Measurements from ENCODE around the gene LNPK. TPM values are rescaled to one million over a fixed set of nuclear protein-coding genes. Genes with fewer than 3 reads are reported as not detected.

LNPK gene
- total RNA-seq, 1 donor, result 48.8 TPM

DNA sequence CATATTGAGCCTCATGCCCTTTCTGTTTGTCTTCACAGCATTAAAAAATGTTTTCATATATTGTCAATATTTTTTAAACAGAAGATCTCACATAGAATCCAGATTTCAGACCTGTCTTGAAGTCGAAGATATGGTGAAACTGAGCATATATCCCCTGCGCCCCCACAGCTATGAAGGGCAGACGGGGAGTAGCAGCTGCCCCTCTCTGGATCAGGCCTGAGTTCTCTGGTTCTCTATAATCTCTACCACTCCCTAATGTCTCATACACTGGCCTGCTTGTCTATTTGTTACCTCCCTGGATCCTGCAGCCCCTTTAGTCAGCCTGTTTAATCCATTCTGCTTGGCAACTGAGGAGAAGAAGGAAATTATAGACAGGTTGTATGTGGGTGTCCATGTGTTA lies 122.4 kb downstream of the LNPK start:
- TF ChIP-seq, protein P1, sequence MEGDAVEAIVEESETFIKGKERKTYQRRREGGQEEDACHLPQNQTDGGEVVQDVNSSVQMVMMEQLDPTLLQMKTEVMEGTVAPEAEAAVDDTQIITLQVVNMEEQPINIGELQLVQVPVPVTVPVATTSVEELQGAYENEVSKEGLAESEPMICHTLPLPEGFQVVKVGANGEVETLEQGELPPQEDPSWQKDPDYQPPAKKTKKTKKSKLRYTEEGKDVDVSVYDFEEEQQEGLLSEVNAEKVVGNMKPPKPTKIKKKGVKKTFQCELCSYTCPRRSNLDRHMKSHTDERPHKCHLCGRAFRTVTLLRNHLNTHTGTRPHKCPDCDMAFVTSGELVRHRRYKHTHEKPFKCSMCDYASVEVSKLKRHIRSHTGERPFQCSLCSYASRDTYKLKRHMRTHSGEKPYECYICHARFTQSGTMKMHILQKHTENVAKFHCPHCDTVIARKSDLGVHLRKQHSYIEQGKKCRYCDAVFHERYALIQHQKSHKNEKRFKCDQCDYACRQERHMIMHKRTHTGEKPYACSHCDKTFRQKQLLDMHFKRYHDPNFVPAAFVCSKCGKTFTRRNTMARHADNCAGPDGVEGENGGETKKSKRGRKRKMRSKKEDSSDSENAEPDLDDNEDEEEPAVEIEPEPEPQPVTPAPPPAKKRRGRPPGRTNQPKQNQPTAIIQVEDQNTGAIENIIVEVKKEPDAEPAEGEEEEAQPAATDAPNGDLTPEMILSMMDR (IDR thresholded peaks at IDR 0.05; ENCODE audit: insufficient read depth, low read depth, low read length), result no peak
- DNase-seq (ENCODE audit: low read depth), result no peak
- H3K4me3 ChIP-seq (ENCODE audit: low read depth, low read length), result no peak overlapping the region

GRCh38 chr2:175877845-175878544 lies 124.1 kb downstream of the LNPK start:
- TF ChIP-seq, protein P1 (IDR thresholded peaks at IDR 0.05; ENCODE audit: insufficient read depth, low read depth, low read length), result no peak
- peak; percentile 2 for DNase-seq (ENCODE audit: low read depth)
- H3K4me3 ChIP-seq (ENCODE audit: low read depth, low read length), result no peak overlapping the region

- TF ChIP-seq, protein P1 (IDR thresholded peaks at IDR 0.05; ENCODE audit: insufficient read depth, low read depth, low read length), result no peak
- no peak overlapping the region for H3K4me3 ChIP-seq (ENCODE audit: low read depth, low read length)
- no peak for DNase-seq (ENCODE audit: low read depth)
Observed at GRCh38 chr2:175874291-175874690, 127.8 kb downstream of the LNPK start.

Other genes with a start within 250 kb of the LNPK start
- under 0.01 TPM in 1 of 2 replicates, not detected in the other for gene EVX2, start 81.7 kb upstream of the LNPK start, total RNA-seq
- 0.43 TPM in 1 of 2 replicates, not detected in the other for gene HOXD13, start 90.5 kb upstream of the LNPK start, total RNA-seq
- gene HOXD12, start 97.5 kb upstream of the LNPK start, total RNA-seq, result not detected in 2 replicates
- 26.4 and 42.3 TPM in 2 replicates for gene HOXD11, start 105.0 kb upstream of the LNPK start, total RNA-seq
- 39.9 and 58.7 TPM in 2 replicates for gene HOXD10, start 114.5 kb upstream of the LNPK start, total RNA-seq
- gene HOXD9, start 120.5 kb upstream of the LNPK start, total RNA-seq, result 10.6 and 11.2 TPM in 2 replicates
- gene HOXD8, start 127.4 kb upstream of the LNPK start, total RNA-seq, result 11.9 and 15.5 TPM in 2 replicates
- 5.5 and 7.8 TPM in 2 replicates for gene HOXD4, start 149.3 kb upstream of the LNPK start, total RNA-seq
- gene HOXD3, start 155.0 kb upstream of the LNPK start, total RNA-seq, result 14.5 and 21.6 TPM in 2 replicates
- under 0.01 and 0.32 TPM in 2 replicates for gene HOXD1, start 186.4 kb upstream of the LNPK start, total RNA-seq

All from fibroblast of villous mesenchyme (primary cell).